ENCODE results near the gene GNB4. TPM values are rescaled to one million over a fixed set of nuclear protein-coding genes. Genes with fewer than 3 reads are reported as not detected.
A peak's percentile ranks its signal among the peaks of the same experiment; 100 is the strongest.

The GNB4 gene
- total and polyA plus RNA-seq, 12 donors, result 6.6 to 48.2 (median 12.8) TPM

GRCh38 chr3:179425075-179425474 is 26.2 kb downstream of the GNB4 start:
- no peak overlapping the region for H3K4me3 ChIP-seq
- peaks cover 0 to 29% (median 18%) of the 10 kb centered on the region in 9 donors for H3K4me1 ChIP-seq
- ATAC-seq, result no peak
- no peak for DNase-seq
- H3K36me3 ChIP-seq, result peaks cover 0 to 57% (median 32%) of the 10 kb centered on the region in 9 donors
- H3K27ac ChIP-seq, result no peak overlapping the region
- 83 to 89% methylated on average over 6 of the region's 6 CpGs for WGBS, 2 donors
- H3K27me3 ChIP-seq, result no peaks in the 10 kb centered on the region
- no peaks in the 10 kb centered on the region for H3K9me3 ChIP-seq
- intact Hi-C loops (cut with DNase I), result loop anchor here in 1 of 10 donors (5.0 kb wide), 1 partner anchor 122 kb away; no protein-coding TSS in a partner anchor
- TF ChIP-seq CTCF (IDR thresholded peaks at IDR 0.05), result no peak

GRCh38 chr3:179421500-179421899 is 29.8 kb downstream of the GNB4 start:
- intact Hi-C loops (cut with DNase I), result loop anchor here (1.0 to 5.0 kb wide), 5 partner anchors 136 to 141 kb away; partner anchors contain the start of gene ACTL6A (in 1 of the 10)
- peak; percentile 51 to 84 (median 68) for TF ChIP-seq CTCF (IDR thresholded peaks at IDR 0.05)
- peak in 1 of 2 donors; percentile 53 for DNase-seq

GRCh38 chr3:179418610-179419009 is 32.7 kb downstream of the GNB4 start:
- Histone ChIP-seq H3K9me3 (no peaks in the 10 kb centered on the region), H3K27me3 (no peaks in the 10 kb centered on the region), H3K27ac (no peak overlapping the region), H3K36me3 (peaks cover 0 to 87% (median 24%) of the 10 kb centered on the region in 9 donors), H3K4me3 (no peak overlapping the region), H3K4me1 (peaks cover 0 to 26% (median 10%) of the 10 kb centered on the region in 9 donors)
- 90 to 92% methylated on average over 3 of the region's 3 CpGs for WGBS, 2 donors
- intact Hi-C loops (cut with DNase I), result no loop called here
- DNase-seq (no peak), ATAC-seq (no peak)
- no peak for TF ChIP-seq CTCF (IDR thresholded peaks at IDR 0.05)

More at GRCh38 chr3:179421500-179421899, 29.8 kb downstream of the GNB4 start:
- Histone ChIP-seq H3K9me3 (no peaks in the 10 kb centered on the region), H3K27ac (peak overlapping the region in 4 of 10 donors; percentile 2 to 51 (median 22)), H3K4me1 (peaks cover 0 to 13% (median 10%) of the 10 kb centered on the region in 9 donors), H3K4me3 (no peak overlapping the region), H3K27me3 (no peaks in the 10 kb centered on the region), H3K36me3 (peaks cover 0 to 93% (median 44%) of the 10 kb centered on the region in 9 donors)
- peak; percentile 64 to 92 (median 82) for ATAC-seq
- 16 to 23% methylated on average over 2 of the region's 2 CpGs for WGBS, 2 donors

- no peaks in the 10 kb centered on the region for H3K9me3 ChIP-seq
- peaks cover 0 to 18% (median 9%) of the 10 kb centered on the region in 9 donors for H3K4me1 ChIP-seq
- H3K27me3 ChIP-seq, result no peaks in the 10 kb centered on the region
- ATAC-seq (no peak), DNase-seq (no peak)
- H3K27ac ChIP-seq, result peak overlapping the region in 2 of 10 donors; percentile 38 to 56
- H3K4me3 ChIP-seq, result no peak overlapping the region
- TF ChIP-seq CTCF (IDR thresholded peaks at IDR 0.05), result no peak
- 93 to 97% methylated on average over 2 of the region's 2 CpGs for WGBS, 2 donors
- peaks cover 0 to 94% (median 16%) of the 10 kb centered on the region in 9 donors for H3K36me3 ChIP-seq
- intact Hi-C loops (cut with DNase I), result no loop called here
Observed at GRCh38 chr3:179416681-179417080, 34.6 kb downstream of the GNB4 start.
